Fibroblast of lung (primary cell): ENCODE measurements around the gene AK1.

Experiments used
- CTCF ChIP-seq, 2 donors: IDR thresholded peaks in 1 of 2; conservative IDR thresholded peaks in 1 of 2; 1 replicate in 1 of 2; 2 replicates in 1 of 2; pipeline ENCODE4 v1.5.1; 2011 to 2012; ENCODE audit warnings: low read length in 2 of 2, control low read depth in 1 of 2, inconsistent platforms in 1 of 2, low read depth in 1 of 2, mild to moderate bottlenecking in 1 of 2
- EZH2 ChIP-seq: IDR thresholded peaks from 2 replicates; pipeline ENCODE4 v1.5.1; 2012; ENCODE audit warnings: low read length, control low read depth, mild to moderate bottlenecking; ENCODE audit errors: missing control alignments

GRCh38 chr9:127856094-127856728 lies 21.3 kb downstream of the AK1 start:
- no peak for TF ChIP-seq EZH2
- TF ChIP-seq CTCF (conservative IDR thresholded peaks at IDR 0.05 in 1 of 2, IDR thresholded peaks at IDR 0.05 in 1 of 2; ENCODE audit: low read depth in 1 of 2, low read length in 2 of 2): no peak
